ENCODE data around the gene NPFF.
"Not testable (repeated sequence)": the region's sequence is repeated elsewhere in the genome, so short reads cannot be mapped to it uniquely, and the experiment has no call there.

Gene NPFF

DNA sequence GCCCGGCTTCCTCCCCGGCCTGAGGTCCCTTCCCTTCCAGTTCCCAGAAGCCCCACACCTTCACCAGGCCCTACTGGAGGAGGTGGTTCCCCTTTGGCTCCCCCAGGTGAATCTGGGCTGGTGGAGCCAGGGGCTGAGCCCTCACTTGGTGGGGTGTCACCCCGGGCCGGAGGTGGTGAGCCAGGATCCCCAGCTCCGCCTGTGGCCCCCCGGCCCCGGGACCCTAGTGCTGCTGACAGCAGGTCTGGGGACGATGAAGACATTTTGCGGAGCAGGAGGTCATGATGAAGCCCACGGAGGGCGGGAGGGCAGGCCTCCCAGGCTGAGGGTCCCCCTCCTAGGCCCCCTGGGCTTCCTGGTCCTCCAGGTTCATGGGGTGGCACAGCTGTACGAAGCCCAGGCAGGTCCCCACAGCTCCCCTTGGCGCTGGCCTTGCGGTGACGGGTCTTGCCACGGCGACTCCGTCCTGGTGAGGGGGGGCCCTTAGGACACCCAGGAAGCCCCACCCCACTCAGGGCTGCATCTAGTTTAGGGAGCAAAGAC, 24.6 kb downstream of the NPFF start:
- no peak overlapping the region for H3K4me3 ChIP-seq (ENCODE audit: low read depth, low read length)
- TF ChIP-seq, protein P1, sequence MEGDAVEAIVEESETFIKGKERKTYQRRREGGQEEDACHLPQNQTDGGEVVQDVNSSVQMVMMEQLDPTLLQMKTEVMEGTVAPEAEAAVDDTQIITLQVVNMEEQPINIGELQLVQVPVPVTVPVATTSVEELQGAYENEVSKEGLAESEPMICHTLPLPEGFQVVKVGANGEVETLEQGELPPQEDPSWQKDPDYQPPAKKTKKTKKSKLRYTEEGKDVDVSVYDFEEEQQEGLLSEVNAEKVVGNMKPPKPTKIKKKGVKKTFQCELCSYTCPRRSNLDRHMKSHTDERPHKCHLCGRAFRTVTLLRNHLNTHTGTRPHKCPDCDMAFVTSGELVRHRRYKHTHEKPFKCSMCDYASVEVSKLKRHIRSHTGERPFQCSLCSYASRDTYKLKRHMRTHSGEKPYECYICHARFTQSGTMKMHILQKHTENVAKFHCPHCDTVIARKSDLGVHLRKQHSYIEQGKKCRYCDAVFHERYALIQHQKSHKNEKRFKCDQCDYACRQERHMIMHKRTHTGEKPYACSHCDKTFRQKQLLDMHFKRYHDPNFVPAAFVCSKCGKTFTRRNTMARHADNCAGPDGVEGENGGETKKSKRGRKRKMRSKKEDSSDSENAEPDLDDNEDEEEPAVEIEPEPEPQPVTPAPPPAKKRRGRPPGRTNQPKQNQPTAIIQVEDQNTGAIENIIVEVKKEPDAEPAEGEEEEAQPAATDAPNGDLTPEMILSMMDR (IDR thresholded peaks at IDR 0.05; ENCODE audit: low read depth, low read length, missing control alignments): no peak
- in situ Hi-C loops (cut with HindIII; ENCODE audit: low sequenced_read_pairs): no loop called here
- no peak for DNase-seq (ENCODE audit: low read depth)

DNA sequence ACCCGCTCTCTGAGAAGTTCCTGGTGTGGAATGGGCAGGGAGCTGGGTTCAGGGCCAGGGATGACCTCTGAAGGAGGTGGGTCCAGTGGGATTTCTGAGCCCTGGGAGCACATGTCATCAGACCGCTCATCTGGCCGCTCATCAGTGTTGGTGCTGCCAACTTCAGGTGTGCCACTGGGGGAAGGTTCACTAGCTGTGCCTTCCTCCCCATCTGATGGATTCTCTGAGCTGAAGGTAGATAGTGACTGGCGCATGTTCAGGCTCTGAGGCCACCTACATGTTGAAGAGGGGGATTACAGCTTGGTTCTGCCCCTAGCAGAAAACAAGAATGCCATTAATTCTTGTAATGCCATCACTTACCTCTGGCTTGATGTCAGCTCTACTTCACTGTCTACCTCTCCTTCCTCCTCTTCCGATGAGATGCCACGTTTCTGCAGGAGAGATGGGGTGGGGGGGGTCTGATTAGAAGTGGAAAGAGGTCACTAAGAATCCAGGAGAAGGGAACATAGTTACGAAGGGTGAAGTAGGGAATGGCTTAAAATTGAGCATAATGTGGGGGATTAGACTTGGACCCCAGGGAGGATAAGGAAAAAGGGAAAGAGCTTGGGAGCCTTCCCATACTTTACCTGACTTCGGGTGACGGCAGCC, 25.2 kb downstream of the NPFF start:
- TF ChIP-seq, protein P1 (IDR thresholded peaks at IDR 0.05; ENCODE audit: low read depth, low read length, missing control alignments): peak; percentile 25
- no peak overlapping the region for H3K4me3 ChIP-seq (ENCODE audit: low read depth, low read length)
- DNase-seq (ENCODE audit: low read depth): no peak
- in situ Hi-C loops (cut with HindIII; ENCODE audit: low sequenced_read_pairs): no loop called here

DNA sequence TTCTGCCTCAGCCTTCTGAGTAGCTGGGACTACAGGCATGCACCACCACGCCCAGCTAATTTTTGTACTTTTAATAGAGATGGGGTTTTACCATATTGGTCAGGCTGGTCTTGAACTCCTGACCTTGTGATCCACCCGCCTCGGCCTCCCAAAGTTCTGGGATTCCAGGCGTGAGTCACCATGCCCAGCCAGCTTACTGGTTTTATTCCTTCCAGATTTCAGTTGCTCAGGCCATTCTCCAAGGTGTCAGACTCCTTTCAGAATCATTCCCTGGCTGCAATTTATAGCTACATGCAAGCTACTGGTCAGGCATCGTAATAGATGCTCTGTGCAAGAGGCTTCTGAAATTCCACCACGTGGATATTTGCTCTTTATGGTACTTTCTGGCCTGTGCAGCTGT, 25.8 kb downstream of the NPFF start:
- DNase-seq (ENCODE audit: low read depth); H3K4me3 ChIP-seq (ENCODE audit: low read depth, low read length); in situ Hi-C loops (cut with HindIII; ENCODE audit: low sequenced_read_pairs): not testable (repeated sequence)

DNA sequence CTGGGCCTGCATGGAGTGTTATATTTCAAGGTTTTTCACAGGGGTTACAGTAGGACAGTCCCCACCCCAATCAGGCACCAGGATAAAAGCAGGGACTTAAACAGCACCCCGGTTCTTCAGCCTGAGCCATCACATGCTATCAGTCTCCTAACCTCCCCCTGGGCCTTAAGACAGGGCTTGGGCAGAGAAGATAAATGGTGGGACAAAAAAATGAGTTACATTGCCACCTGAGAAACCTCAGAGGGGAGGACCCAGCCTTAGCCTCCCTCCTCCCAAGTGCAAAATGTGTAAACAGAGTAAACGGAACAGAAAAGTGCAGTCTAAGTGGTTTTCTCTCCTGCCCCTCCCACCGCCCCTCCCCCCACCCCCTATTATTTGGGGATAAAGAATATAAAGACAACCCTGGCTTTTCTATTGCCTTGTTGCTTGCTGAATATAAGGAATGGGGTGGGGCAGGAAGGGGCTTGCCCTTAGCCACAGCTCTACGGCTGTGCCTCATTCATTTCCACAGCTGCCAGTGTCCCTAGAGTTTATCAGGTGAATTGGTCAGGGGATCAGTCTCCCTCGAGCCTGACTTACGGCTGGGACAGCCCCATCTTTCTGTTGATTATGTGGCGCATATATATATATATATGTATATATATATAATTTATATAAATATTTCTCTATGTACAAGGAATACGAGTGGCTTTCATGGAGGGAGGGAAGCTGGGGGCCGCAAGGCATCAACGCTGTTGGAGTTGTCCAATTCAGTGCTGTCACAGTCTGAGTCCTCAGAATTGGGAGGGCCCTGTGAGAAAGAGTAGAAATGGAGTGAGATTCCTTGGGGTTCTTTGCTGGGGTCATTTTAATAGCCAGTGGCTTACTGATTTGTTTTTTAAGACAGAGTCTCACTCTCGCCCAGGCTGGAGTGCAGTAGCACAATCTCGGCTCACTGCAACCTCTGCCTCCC, 26.5 kb downstream of the NPFF start:
- DNase-seq (ENCODE audit: low read depth): no peak
- H3K4me3 ChIP-seq (ENCODE audit: low read depth, low read length): no peak overlapping the region
- in situ Hi-C loops (cut with HindIII; ENCODE audit: low sequenced_read_pairs): no loop called here
- TF ChIP-seq, protein P1 (IDR thresholded peaks at IDR 0.05; ENCODE audit: low read depth, low read length, missing control alignments): no peak

DNA sequence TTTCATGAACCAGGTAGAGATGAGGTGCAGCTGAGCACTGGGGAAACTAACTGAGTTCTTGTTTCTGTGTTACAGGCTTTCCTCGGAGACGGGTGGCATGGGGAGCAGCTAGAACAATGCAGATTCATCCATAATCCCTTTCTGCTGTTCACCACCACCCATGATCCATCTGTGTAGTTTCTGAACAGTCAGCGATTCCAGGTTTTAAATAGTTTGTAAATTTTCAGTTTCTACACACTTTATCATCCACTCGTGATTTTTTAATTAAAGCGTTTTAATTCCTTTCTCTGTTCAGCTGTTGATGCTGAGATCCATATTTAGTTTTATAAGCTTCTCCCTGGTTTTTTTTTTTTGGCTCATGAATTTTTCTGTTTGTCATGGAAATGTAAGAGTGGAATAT, 28.0 kb downstream of the NPFF start:
- in situ Hi-C loops (cut with HindIII; ENCODE audit: low sequenced_read_pairs): no loop called here

DNA sequence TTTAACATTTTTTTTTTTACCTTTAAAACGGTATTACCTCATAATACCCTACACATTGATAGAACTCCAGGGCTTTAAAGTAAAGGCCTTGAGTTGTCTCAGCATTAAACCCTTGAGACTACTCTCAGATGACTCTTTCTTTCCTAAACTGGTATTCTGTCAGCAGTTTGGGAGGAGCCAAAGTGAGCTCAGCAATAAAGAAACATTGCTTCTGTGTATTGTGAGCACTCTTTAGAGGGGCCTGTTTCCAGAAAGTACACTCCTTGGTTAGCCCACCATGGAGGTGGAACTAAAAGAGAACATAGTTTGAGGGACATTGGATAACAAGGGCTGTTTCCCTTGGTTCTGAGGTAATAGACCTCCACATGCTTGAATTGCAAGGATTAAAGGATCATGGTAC, 28.4 kb downstream of the NPFF start:
- no peak for DNase-seq (ENCODE audit: low read depth)
- no peak overlapping the region for H3K4me3 ChIP-seq (ENCODE audit: low read depth, low read length)
- in situ Hi-C loops (cut with HindIII; ENCODE audit: low sequenced_read_pairs): no loop called here
- TF ChIP-seq, protein P1 (IDR thresholded peaks at IDR 0.05; ENCODE audit: low read depth, low read length, missing control alignments): no peak

More for the DNA sequence above, 28.0 kb downstream of the NPFF start:
- H3K4me3 ChIP-seq (ENCODE audit: low read depth, low read length): no peak overlapping the region
- DNase-seq (ENCODE audit: low read depth): no peak
- TF ChIP-seq, protein P1 (IDR thresholded peaks at IDR 0.05; ENCODE audit: low read depth, low read length, missing control alignments): no peak
